ENCODE measurements around the gene POLR2B. TPM values are rescaled to one million over a fixed set of nuclear protein-coding genes. Genes with fewer than 3 reads are reported as not detected.

The POLR2B gene
- total RNA-seq, 1 experiment from 2014 or later: 115 TPM

- peaks cover 26% of the 10 kb centered on the region for H3K36me3 Mint-ChIP-seq (ENCODE audit: insufficient read depth, unreplicated experiment)
- H3K4me1 Mint-ChIP-seq (ENCODE audit: low read depth, unreplicated experiment): no peaks in the 10 kb centered on the region
- Histone ChIP-seq H3K4me3 (ENCODE audit: low read depth, low read length) (no peak overlapping the region), H3K27me3 (replicated peaks; ENCODE audit: control insufficient read depth, insufficient read depth, low read length) (no peaks in the 10 kb centered on the region), H3K4me1 (no peaks in the 10 kb centered on the region), H3K36me3 (ENCODE audit: control insufficient read depth, insufficient read depth, low read length) (no peaks in the 10 kb centered on the region), H3K9me3 (no peaks in the 10 kb centered on the region)
- H3K9me3 Mint-ChIP-seq (ENCODE audit: unreplicated experiment): no peaks in the 10 kb centered on the region
- no peak overlapping the region for H3K4me3 Mint-ChIP-seq (ENCODE audit: unreplicated experiment)
- H3K27ac Mint-ChIP-seq (ENCODE audit: unreplicated experiment): no peak overlapping the region
- TF ChIP-seq, protein P1, sequence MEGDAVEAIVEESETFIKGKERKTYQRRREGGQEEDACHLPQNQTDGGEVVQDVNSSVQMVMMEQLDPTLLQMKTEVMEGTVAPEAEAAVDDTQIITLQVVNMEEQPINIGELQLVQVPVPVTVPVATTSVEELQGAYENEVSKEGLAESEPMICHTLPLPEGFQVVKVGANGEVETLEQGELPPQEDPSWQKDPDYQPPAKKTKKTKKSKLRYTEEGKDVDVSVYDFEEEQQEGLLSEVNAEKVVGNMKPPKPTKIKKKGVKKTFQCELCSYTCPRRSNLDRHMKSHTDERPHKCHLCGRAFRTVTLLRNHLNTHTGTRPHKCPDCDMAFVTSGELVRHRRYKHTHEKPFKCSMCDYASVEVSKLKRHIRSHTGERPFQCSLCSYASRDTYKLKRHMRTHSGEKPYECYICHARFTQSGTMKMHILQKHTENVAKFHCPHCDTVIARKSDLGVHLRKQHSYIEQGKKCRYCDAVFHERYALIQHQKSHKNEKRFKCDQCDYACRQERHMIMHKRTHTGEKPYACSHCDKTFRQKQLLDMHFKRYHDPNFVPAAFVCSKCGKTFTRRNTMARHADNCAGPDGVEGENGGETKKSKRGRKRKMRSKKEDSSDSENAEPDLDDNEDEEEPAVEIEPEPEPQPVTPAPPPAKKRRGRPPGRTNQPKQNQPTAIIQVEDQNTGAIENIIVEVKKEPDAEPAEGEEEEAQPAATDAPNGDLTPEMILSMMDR (IDR thresholded peaks at IDR 0.05; ENCODE audit: insufficient read depth in 1 of 2, low read depth in 1 of 2, low read length in 1 of 2, severe bottlenecking in 1 of 2, unreplicated experiment in 1 of 2): no peak
- no peaks in the 10 kb centered on the region for H3K27me3 Mint-ChIP-seq (ENCODE audit: insufficient read depth, unreplicated experiment)
- DNase-seq: no peak
- no TSS peak for BruUV-seq (replicated peaks)
- ChIA-PET POLR2A (no interaction called here), CTCF (no interaction called here)
- intact Hi-C loops (cut with micrococcal nuclease; ENCODE audit: unreplicated experiment): no loop called here
Measured at GRCh38 chr4:56941403-56941802, 37.3 kb upstream of the POLR2B start.

GRCh38 chr4:56953680-56954520, 24.8 kb upstream of the POLR2B start:
- H3K27me3 ChIP-seq (replicated peaks; ENCODE audit: control insufficient read depth, insufficient read depth, low read length): no peaks in the 10 kb centered on the region
- Mint-ChIP-seq H3K36me3 (ENCODE audit: insufficient read depth, unreplicated experiment) (no peaks in the 10 kb centered on the region), H3K27me3 (ENCODE audit: insufficient read depth, unreplicated experiment) (no peaks in the 10 kb centered on the region), H3K4me3 (ENCODE audit: unreplicated experiment) (no peak overlapping the region), H3K27ac (ENCODE audit: unreplicated experiment) (no peak overlapping the region), H3K4me1 (ENCODE audit: low read depth, unreplicated experiment) (no peaks in the 10 kb centered on the region), H3K9me3 (ENCODE audit: unreplicated experiment) (no peaks in the 10 kb centered on the region)
- BruUV-seq (replicated peaks): no TSS peak
- DNase-seq: no peak
- CTCF ChIA-PET: no interaction called here
- no peak overlapping the region for H3K4me3 ChIP-seq (ENCODE audit: low read depth, low read length)
- POLR2A ChIA-PET: no interaction called here
- intact Hi-C loops (cut with micrococcal nuclease; ENCODE audit: unreplicated experiment): no loop called here
- H3K9me3 ChIP-seq: no peaks in the 10 kb centered on the region
- TF ChIP-seq, protein P1 (IDR thresholded peaks at IDR 0.05; ENCODE audit: insufficient read depth in 1 of 2, low read depth in 1 of 2, low read length in 1 of 2, severe bottlenecking in 1 of 2, unreplicated experiment in 1 of 2): no peak
- H3K36me3 ChIP-seq (ENCODE audit: control insufficient read depth, insufficient read depth, low read length): no peaks in the 10 kb centered on the region
- H3K4me1 ChIP-seq: no peaks in the 10 kb centered on the region

DNA sequence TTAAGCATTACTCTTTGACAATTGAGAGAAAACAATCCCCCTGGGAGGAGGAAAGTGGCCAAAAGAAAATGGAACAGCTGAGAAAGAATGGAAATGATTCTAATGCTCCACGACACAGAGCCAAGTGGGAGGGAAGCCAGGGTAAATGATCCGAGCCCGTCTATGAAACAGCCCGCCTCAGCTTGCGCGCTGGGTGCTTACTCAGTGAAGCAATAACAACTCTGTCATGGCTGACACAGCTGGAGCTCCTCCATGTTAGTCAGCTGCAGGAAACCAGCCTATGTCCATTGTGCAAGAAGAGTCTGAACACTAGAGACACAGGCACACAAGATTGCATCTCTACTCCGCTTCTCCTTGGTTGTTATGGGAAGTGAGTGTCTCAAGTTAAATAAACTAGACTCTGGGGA, 20.6 kb upstream of the POLR2B start:
- no peak overlapping the region for H3K27ac Mint-ChIP-seq (ENCODE audit: unreplicated experiment)

More for the DNA sequence above, 20.6 kb upstream of the POLR2B start:
- H3K9me3 Mint-ChIP-seq (ENCODE audit: unreplicated experiment): no peaks in the 10 kb centered on the region
- H3K4me3 ChIP-seq (ENCODE audit: low read depth, low read length): no peak overlapping the region
- H3K36me3 ChIP-seq (ENCODE audit: control insufficient read depth, insufficient read depth, low read length): no peaks in the 10 kb centered on the region
- H3K36me3 Mint-ChIP-seq (ENCODE audit: insufficient read depth, unreplicated experiment): peaks cover 25% of the 10 kb centered on the region
- H3K27me3 ChIP-seq (replicated peaks; ENCODE audit: control insufficient read depth, insufficient read depth, low read length): no peaks in the 10 kb centered on the region
- TF ChIP-seq, protein P1 (IDR thresholded peaks at IDR 0.05; ENCODE audit: insufficient read depth in 1 of 2, low read depth in 1 of 2, low read length in 1 of 2, severe bottlenecking in 1 of 2, unreplicated experiment in 1 of 2): no peak
- CTCF ChIA-PET: no interaction called here
- no peak for DNase-seq
- H3K4me1 ChIP-seq: no peaks in the 10 kb centered on the region
- no peaks in the 10 kb centered on the region for H3K27me3 Mint-ChIP-seq (ENCODE audit: insufficient read depth, unreplicated experiment)
- BruUV-seq (replicated peaks): no TSS peak
- intact Hi-C loops (cut with micrococcal nuclease; ENCODE audit: unreplicated experiment): loop anchor here (2.0 kb wide), 1 partner anchor 49 kb away; no protein-coding TSS in a partner anchor
- POLR2A ChIA-PET: no interaction called here
- no peak overlapping the region for H3K4me3 Mint-ChIP-seq (ENCODE audit: unreplicated experiment)
- no peaks in the 10 kb centered on the region for H3K4me1 Mint-ChIP-seq (ENCODE audit: low read depth, unreplicated experiment)
- no peaks in the 10 kb centered on the region for H3K9me3 ChIP-seq

All from Caco-2 (cell line).